Panc1 (cell line): ENCODE results near the gene SUSD2.

ENCODE experiments used
- CTCF ChIP-seq: fragments of 450-650 bp; IDR thresholded peaks from 2 replicates; pipeline ENCODE4 v1.5.1; 2017; ENCODE audit warnings: mild to moderate bottlenecking
- POLR2AphosphoS5 ChIP-seq: IDR thresholded peaks from 2 replicates; pipeline ENCODE4 v1.6.1; 2012; ENCODE audit warnings: mild to moderate bottlenecking, low read depth, low read length, moderate library complexity
- REST ChIP-seq, 2 experiments: IDR thresholded peaks; 2 replicates each; pipeline ENCODE4 v1.6.1; 2011 to 2012; ENCODE audit warnings: low read depth in 2 of 2, control low read depth in 1 of 2, low read length in 1 of 2, mild to moderate bottlenecking in 1 of 2, moderate library complexity in 1 of 2; ENCODE audit not compliant: insufficient read depth in 1 of 2
- SIN3A ChIP-seq: IDR thresholded peaks from 2 replicates; pipeline ENCODE4 v1.6.1; 2012; ENCODE audit warnings: low read depth, mild to moderate bottlenecking, low read length, moderate library complexity, borderline replicate concordance; ENCODE audit not compliant: insufficient read depth

GRCh38 chr22:24146194-24146616 is 35.1 kb upstream of the SUSD2 start:
- no peak for TF ChIP-seq SIN3A
- no peak for TF ChIP-seq CTCF
- no peak for TF ChIP-seq POLR2AphosphoS5
- TF ChIP-seq REST (IDR thresholded peaks at IDR 0.05; ENCODE audit: insufficient read depth in 1 of 2, low read depth in 2 of 2, low read length in 1 of 2): no peak
